SK-N-MC (cell line): ENCODE data around the gene LRRC52.

Experiments
- EZH2 ChIP-seq: fragments of 200-600 bp; sonication (generic); IDR thresholded peaks from one replicate; pipeline ENCODE4 v1.6.1; 2017; ENCODE audit warnings: antibody characterized with exemption
- FOXP2 ChIP-seq: optimal IDR thresholded peaks from 2 replicates; pipeline ENCODE3; 2011; ENCODE audit warnings: mild to moderate bottlenecking, moderate library complexity; ENCODE audit not compliant: insufficient read depth; ENCODE audit errors: extremely low read length, control extremely low read depth
- POLR2AphosphoS5 ChIP-seq: IDR thresholded peaks from 2 replicates; pipeline ENCODE4 v1.6.1; 2012; ENCODE audit warnings: mild to moderate bottlenecking, low read depth, low read length, borderline replicate concordance

- TF ChIP-seq EZH2 (no peak), POLR2AphosphoS5 (no peak), FOXP2 (no peak)
These were observed 31.0 kb upstream of the LRRC52 start for GRCh38 chr1:165512816-165513215.
